OCI-LY1 (cell line): ENCODE data around the gene RAMP3.

Experiments
- CTCF ChIP-seq: fragments of 200-600 bp; sonication (generic), shearing (Covaris generic); IDR thresholded peaks from 2 replicates; pipeline ENCODE4 v1.5.1; 2017; ENCODE audit warnings: mild to moderate bottlenecking, antibody characterized with exemption, low read length, moderate library complexity, mixed read lengths
- EZH2 ChIP-seq: fragments of 200-600 bp; sonication (generic), shearing (Covaris generic); IDR thresholded peaks from 2 replicates; pipeline ENCODE4 v1.8.0; 2017; ENCODE audit warnings: borderline replicate concordance, mixed run types, mild to moderate bottlenecking, antibody characterized with exemption, low read length, moderate library complexity, mixed read lengths

GRCh38 chr7:45162311-45162845, 4.8 kb downstream of the RAMP3 start:
- no peak for TF ChIP-seq CTCF
- no peak for TF ChIP-seq EZH2
